ENCODE data around the gene ZNF750.

DNA sequence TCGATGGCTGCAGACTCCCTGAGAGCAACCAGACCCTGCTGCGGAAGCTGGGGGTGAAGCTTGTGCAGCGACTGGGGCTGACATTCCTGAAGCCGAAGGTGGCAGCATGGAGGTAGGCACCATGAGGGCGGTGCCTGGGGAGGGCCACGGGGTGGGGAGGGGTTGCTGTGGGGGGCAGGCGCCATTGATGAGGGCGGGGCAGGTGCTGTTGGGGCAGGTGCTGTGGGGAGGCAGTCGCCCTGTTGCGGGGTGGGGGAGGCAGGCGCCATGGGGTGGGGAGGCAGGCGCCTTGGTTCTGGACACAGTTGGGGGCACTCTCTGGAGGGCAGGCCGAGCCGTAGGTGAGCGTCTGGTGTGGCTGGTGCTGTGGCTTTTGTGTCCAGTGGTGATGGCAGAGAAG is 38.9 kb downstream of the ZNF750 start:
- TF ChIP-seq, protein P1, sequence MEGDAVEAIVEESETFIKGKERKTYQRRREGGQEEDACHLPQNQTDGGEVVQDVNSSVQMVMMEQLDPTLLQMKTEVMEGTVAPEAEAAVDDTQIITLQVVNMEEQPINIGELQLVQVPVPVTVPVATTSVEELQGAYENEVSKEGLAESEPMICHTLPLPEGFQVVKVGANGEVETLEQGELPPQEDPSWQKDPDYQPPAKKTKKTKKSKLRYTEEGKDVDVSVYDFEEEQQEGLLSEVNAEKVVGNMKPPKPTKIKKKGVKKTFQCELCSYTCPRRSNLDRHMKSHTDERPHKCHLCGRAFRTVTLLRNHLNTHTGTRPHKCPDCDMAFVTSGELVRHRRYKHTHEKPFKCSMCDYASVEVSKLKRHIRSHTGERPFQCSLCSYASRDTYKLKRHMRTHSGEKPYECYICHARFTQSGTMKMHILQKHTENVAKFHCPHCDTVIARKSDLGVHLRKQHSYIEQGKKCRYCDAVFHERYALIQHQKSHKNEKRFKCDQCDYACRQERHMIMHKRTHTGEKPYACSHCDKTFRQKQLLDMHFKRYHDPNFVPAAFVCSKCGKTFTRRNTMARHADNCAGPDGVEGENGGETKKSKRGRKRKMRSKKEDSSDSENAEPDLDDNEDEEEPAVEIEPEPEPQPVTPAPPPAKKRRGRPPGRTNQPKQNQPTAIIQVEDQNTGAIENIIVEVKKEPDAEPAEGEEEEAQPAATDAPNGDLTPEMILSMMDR (IDR thresholded peaks at IDR 0.05; ENCODE audit: insufficient read depth, low read depth, low read length): no peak
- TF ChIP-seq EZH2 (IDR thresholded peaks at IDR 0.05; ENCODE audit: insufficient read depth, low read length): no peak
